Endothelial cell of umbilical vein (primary cell): ENCODE measurements around the gene PPP1R9A. TPM values are rescaled to one million over a fixed set of nuclear protein-coding genes. Genes with fewer than 3 reads are reported as not detected.

ENCODE experiments used
- BruUV-seq: library from RNA; stranded (reverse); fragments of 400-500 nt; replicated peaks from 2 replicates; lab custom pipeline; 2021; lab: Mats Ljungman, UMichigan
- CTCF ChIA-PET: fragments of 300-600, 350-600 bp; sonication (Branson Sonifier 250); formaldehyde crosslinking; loops from one replicate; lab custom pipeline; 2021; ENCODE audit warnings: antibody characterized with exemption, inconsistent platforms; lab: Charles Lee
- POLR2A ChIA-PET: fragments of 300-600, 350-600 bp; sonication (Branson Sonifier 250); formaldehyde crosslinking; loops from one replicate; lab custom pipeline; 2021; ENCODE audit warnings: antibody characterized with exemption, inconsistent platforms; lab: Charles Lee
- DNase-seq: peaks from one replicate; pipeline ENCODE4 v3.0.0-alpha.2; 2011; ENCODE audit warnings: low read depth, low spot score
- FAIRE-seq: peaks from 2 replicates; lab custom pipeline; 2011; peaks lifted over from hg19 to GRCh38; lab: Jason Lieb, UNC
- H2AFZ ChIP-seq: 2 replicates; pipeline ENCODE4 v1.6.0; 2012; ENCODE audit warnings: low read depth, low read length, control low read depth, inconsistent platforms
- H3K27ac ChIP-seq: 2 replicates; pipeline ENCODE4 v1.5.1; 2011; ENCODE audit warnings: low read depth, mild to moderate bottlenecking, control low read depth, low read length, moderate library complexity; ENCODE audit not compliant: insufficient read depth
- H3K27me3 ChIP-seq, 2 experiments: 2 replicates each; pipeline versions ENCODE4 v1.6.0 to v1.6.1; 2011; ENCODE audit warnings: low read length in 2 of 2, mixed read lengths in 1 of 2; ENCODE audit not compliant: control insufficient read depth in 2 of 2, insufficient read depth in 2 of 2
- H3K36me3 ChIP-seq, 2 experiments: 2 replicates in 1 of 2; 3 replicates in 1 of 2; pipeline ENCODE4 v1.5.1; 2011; ENCODE audit warnings: low read length in 2 of 2, mild to moderate bottlenecking in 1 of 2, moderate library complexity in 1 of 2; ENCODE audit not compliant: control insufficient read depth in 2 of 2, insufficient read depth in 2 of 2; ENCODE audit errors: extremely low read depth in 1 of 2
- H3K4me1 ChIP-seq: 3 replicates; pipeline ENCODE4 v1.5.1; 2011; ENCODE audit warnings: mild to moderate bottlenecking, low read length; ENCODE audit not compliant: control insufficient read depth, insufficient read depth; ENCODE audit errors: extremely low read depth
- H3K4me2 ChIP-seq: 2 replicates; pipeline ENCODE4 v1.6.1; 2011; ENCODE audit warnings: low read length, control low read depth, mixed read lengths; ENCODE audit not compliant: insufficient read depth
- H3K4me3 ChIP-seq, 3 experiments: fragments of 200-600 bp in 1 of 3; sonication (generic), shearing (Covaris generic) in 1 of 3; replicated peaks in 1 of 3; 2 replicates each; pipeline ENCODE4 v1.5.1; 2011 to 2016; ENCODE audit warnings: control low read depth in 3 of 3, low read length in 3 of 3, mild to moderate bottlenecking in 2 of 3, inconsistent platforms in 1 of 3, low read depth in 1 of 3, moderate library complexity in 1 of 3; ENCODE audit not compliant: insufficient read depth in 1 of 3
- H3K79me2 ChIP-seq: 2 replicates; pipeline ENCODE4 v1.6.0; 2012; ENCODE audit warnings: low read length, inconsistent platforms; ENCODE audit not compliant: control insufficient read depth, insufficient read depth
- H3K9ac ChIP-seq: replicated peaks from 2 replicates; pipeline ENCODE3; 2011; ENCODE audit warnings: low read length, control low read depth; ENCODE audit not compliant: insufficient read depth; ENCODE audit errors: extremely low read depth
- H3K9me1 ChIP-seq: replicated peaks from 3 replicates; pipeline ENCODE4 v1.6.0; 2011; ENCODE audit warnings: mild to moderate bottlenecking, low read length; ENCODE audit not compliant: control insufficient read depth, insufficient read depth; ENCODE audit errors: extremely low read depth
- H3K9me3 ChIP-seq: replicated peaks from 2 replicates; pipeline ENCODE4 v1.5.1; 2012; ENCODE audit warnings: low read length, inconsistent platforms; ENCODE audit not compliant: control insufficient read depth, insufficient read depth
- H4K20me1 ChIP-seq: replicated peaks from 2 replicates; pipeline ENCODE3; 2011; ENCODE audit warnings: mild to moderate bottlenecking, low read length; ENCODE audit not compliant: control insufficient read depth, insufficient read depth; ENCODE audit errors: extremely low read depth
- EZH2 ChIP-seq: IDR thresholded peaks from 2 replicates; pipeline ENCODE4 v1.6.1; 2012; ENCODE audit warnings: borderline replicate concordance, low read depth, mild to moderate bottlenecking, moderate library complexity, low read length, inconsistent platforms; ENCODE audit not compliant: severe bottlenecking
- FOS ChIP-seq: IDR thresholded peaks from 2 replicates; pipeline ENCODE4 v1.6.1; 2011; ENCODE audit warnings: mild to moderate bottlenecking, low read length, moderate library complexity, borderline replicate concordance; ENCODE audit not compliant: insufficient read depth
- GATA2 ChIP-seq: IDR thresholded peaks from 2 replicates; pipeline ENCODE4 v1.7.0; 2011; ENCODE audit warnings: low read depth, mild to moderate bottlenecking, moderate library complexity, mixed read lengths, low read length; ENCODE audit not compliant: insufficient read length, insufficient read depth
- JUN ChIP-seq: IDR thresholded peaks from 2 replicates; pipeline ENCODE4 v1.6.1; 2011; ENCODE audit warnings: borderline replicate concordance, low read depth; ENCODE audit not compliant: insufficient read length, insufficient read depth
- MYC ChIP-seq: IDR thresholded peaks from one replicate; pipeline ENCODE4 v1.6.1; 2011; ENCODE audit warnings: mild to moderate bottlenecking, low read depth, low read length
- POLR2A ChIP-seq: IDR thresholded peaks from 2 replicates; pipeline ENCODE4 v1.6.1; 2012; ENCODE audit warnings: low read depth, mild to moderate bottlenecking, control low read depth, low read length
- POLR2AphosphoS5 ChIP-seq: IDR thresholded peaks from 2 replicates; pipeline ENCODE4 v1.6.1; 2012; ENCODE audit warnings: low read depth, mild to moderate bottlenecking, control low read depth, low read length, moderate library complexity; ENCODE audit not compliant: insufficient read depth
- dilution Hi-C: fragments of 300-500 bp; cut with MboI; formaldehyde crosslinking; loops from one replicate; pipeline ENCODE4 v1.15.0; 2019; ENCODE audit warnings: low sequenced_read_pairs; ENCODE audit not compliant: extremely low pct_ligation_motif_present
- intact Hi-C: fragments of 100-400 bp; cut with micrococcal nuclease; formaldehyde crosslinking; loops from one replicate; pipeline ENCODE4 v1.10.0; 2022
- polyA plus RNA-seq, 4 experiments: library from polyadenylated mRNA; depleted of rRNA in 3 of 4; stranded (reverse) in 3 of 4; unstranded in 1 of 4; fragments of >200 nt; gene quantifications; 2 replicates each; pipeline versions ENCODE4 v1.2.1 to v1.2.3, GENCODE V29; 2011 to 2012; ENCODE audit warnings: missing spikeins in 1 of 4
- total RNA-seq: library from RNA; stranded (reverse); gene quantifications from 2 replicates; pipeline ENCODE4 v1.2.3, GENCODE V29; 2021
- TF ChIP-seq, protein P1 (sequence below), 2 donors: IDR thresholded peaks; 1 replicate in 1 of 2; 2 replicates in 1 of 2; pipeline ENCODE4 v1.5.1; 2011; ENCODE audit warnings: low read length in 2 of 2, mild to moderate bottlenecking in 2 of 2, moderate library complexity in 2 of 2, control low read depth in 1 of 2, inconsistent platforms in 1 of 2, low read depth in 1 of 2; ENCODE audit not compliant: insufficient read depth in 1 of 2; ENCODE audit errors: extremely low read depth in 1 of 2
- TF ChIP-seq, protein P2 (sequence below): IDR thresholded peaks from 2 replicates; pipeline ENCODE4 v1.6.1; 2011; ENCODE audit not compliant: insufficient read depth, insufficient read length

Gene PPP1R9A
- total and polyA plus RNA-seq, 2 donors (not counting 3 experiments of a cell fraction or from before 2014, with no cell fraction given), result 0.50 to 3.0 TPM

- Histone ChIP-seq H3K79me2 (no peaks in the 10 kb centered on the region), H3K36me3 (no peaks in the 10 kb centered on the region), H4K20me1 (no peaks in the 10 kb centered on the region), H3K4me2 (no peak overlapping the region), H3K9me1 (no peaks in the 10 kb centered on the region), H3K9ac (no peak overlapping the region), H3K27ac (no peak overlapping the region), H3K9me3 (no peaks in the 10 kb centered on the region), H3K4me1 (peaks cover 3% of the 10 kb centered on the region), H3K27me3 (no peaks in the 10 kb centered on the region), H2AFZ (peak overlapping the region; percentile 13), H3K4me3 (no peak overlapping the region)
- intact Hi-C loops (loop anchor here (1.0 to 10.0 kb wide), 5 partner anchors 20 to 444 kb away; partner anchors contain the start of gene SGCE), dilution Hi-C loops (no loop called here)
- DNase-seq, result peak; percentile 85
- TF ChIP-seq, protein P1, sequence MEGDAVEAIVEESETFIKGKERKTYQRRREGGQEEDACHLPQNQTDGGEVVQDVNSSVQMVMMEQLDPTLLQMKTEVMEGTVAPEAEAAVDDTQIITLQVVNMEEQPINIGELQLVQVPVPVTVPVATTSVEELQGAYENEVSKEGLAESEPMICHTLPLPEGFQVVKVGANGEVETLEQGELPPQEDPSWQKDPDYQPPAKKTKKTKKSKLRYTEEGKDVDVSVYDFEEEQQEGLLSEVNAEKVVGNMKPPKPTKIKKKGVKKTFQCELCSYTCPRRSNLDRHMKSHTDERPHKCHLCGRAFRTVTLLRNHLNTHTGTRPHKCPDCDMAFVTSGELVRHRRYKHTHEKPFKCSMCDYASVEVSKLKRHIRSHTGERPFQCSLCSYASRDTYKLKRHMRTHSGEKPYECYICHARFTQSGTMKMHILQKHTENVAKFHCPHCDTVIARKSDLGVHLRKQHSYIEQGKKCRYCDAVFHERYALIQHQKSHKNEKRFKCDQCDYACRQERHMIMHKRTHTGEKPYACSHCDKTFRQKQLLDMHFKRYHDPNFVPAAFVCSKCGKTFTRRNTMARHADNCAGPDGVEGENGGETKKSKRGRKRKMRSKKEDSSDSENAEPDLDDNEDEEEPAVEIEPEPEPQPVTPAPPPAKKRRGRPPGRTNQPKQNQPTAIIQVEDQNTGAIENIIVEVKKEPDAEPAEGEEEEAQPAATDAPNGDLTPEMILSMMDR (IDR thresholded peaks at IDR 0.05; ENCODE audit: extremely low read depth in 1 of 2, insufficient read depth in 1 of 2, low read depth in 1 of 2, low read length in 2 of 2), result peak; percentile 10 to 44
- no peak for TF ChIP-seq POLR2AphosphoS5
- ChIA-PET CTCF (interaction anchor here (0.7 to 2.5 kb wide), 9 partner anchors 10 to 599 kb away, joined by 3 to 12 read pairs (median 3); partner anchors contain the start of gene SGCE), POLR2A (no interaction called here)
- peak; percentile 75 for FAIRE-seq
- no TSS peak for BruUV-seq
Measured at GRCh38 chr7:94888551-94888950, 18.8 kb upstream of the PPP1R9A start.

DNA sequence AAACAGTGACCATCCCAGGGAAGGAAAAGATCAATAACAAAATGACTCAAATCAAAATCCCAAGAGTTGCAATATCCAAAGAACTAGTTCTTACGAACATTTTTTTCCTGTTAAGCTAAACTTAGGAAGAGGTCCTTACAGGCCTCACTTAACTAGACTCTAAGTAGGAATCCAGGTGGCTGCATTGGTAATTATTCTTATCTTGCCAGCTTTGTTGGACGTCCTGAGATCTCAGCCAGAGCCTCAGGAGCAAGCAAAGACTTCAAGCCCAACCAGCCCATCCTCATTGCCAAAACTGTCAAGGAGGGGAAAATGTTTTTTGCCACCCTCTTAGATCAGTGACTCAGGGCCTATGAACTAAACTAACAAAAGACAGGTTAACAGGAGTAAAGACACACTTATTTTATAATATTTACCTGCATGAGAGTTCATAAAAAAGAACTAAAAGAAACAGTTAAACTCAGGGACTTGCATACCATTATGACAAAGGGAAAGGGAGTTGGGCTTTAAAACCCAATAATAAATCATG lies 18.3 kb upstream of the PPP1R9A start:
- dilution Hi-C loops, result no loop called here
- CTCF ChIA-PET, result interaction anchor here (0.9 to 2.5 kb wide), 8 partner anchors 9 to 599 kb away, joined by 3 to 12 read pairs (median 4); partner anchors contain the start of gene SGCE
- no peak overlapping the region for H3K27ac ChIP-seq

More for the DNA sequence above, 18.3 kb upstream of the PPP1R9A start:
- H3K9me1 ChIP-seq, result no peaks in the 10 kb centered on the region
- no peak for FAIRE-seq
- no peak for DNase-seq
- no peak overlapping the region for H3K4me2 ChIP-seq
- intact Hi-C loops, result loop anchor here (1.0 to 10.0 kb wide), 5 partner anchors 19 to 444 kb away; partner anchors contain the start of gene SGCE
- no TSS peak for BruUV-seq
- POLR2A ChIA-PET, result no interaction called here
- no peaks in the 10 kb centered on the region for H3K9me3 ChIP-seq
- peaks cover 3% of the 10 kb centered on the region for H3K4me1 ChIP-seq
- H3K27me3 ChIP-seq, result no peaks in the 10 kb centered on the region
- no peak overlapping the region for H2AFZ ChIP-seq
- H4K20me1 ChIP-seq, result no peaks in the 10 kb centered on the region
- H3K4me3 ChIP-seq, result no peak overlapping the region
- H3K36me3 ChIP-seq, result no peaks in the 10 kb centered on the region
- no peaks in the 10 kb centered on the region for H3K79me2 ChIP-seq
- no peak overlapping the region for H3K9ac ChIP-seq
- TF ChIP-seq POLR2A (no peak), JUN (no peak), EZH2 (no peak), POLR2AphosphoS5 (no peak), GATA2 (no peak), MYC (no peak), FOS (no peak)
- TF ChIP-seq, protein P2, sequence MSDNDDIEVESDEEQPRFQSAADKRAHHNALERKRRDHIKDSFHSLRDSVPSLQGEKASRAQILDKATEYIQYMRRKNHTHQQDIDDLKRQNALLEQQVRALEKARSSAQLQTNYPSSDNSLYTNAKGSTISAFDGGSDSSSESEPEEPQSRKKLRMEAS, result no peak
- TF ChIP-seq, protein P1 (IDR thresholded peaks at IDR 0.05; ENCODE audit: extremely low read depth in 1 of 2, insufficient read depth in 1 of 2, low read depth in 1 of 2, low read length in 2 of 2), result no peak
